Stimulated activated CD8-positive, alpha-beta memory T cell treated with anti-CD3 and anti-CD28 coated beads, Interleukin-4, amount 100 ng/mL, for 4 hours (primary cell): ENCODE data around the gene CADPS.

ENCODE experiments used
- DNase-seq, 2 donors: peaks; one replicate each; pipeline ENCODE4 v3.0.0-alpha.2; 2020; ENCODE audit warnings: low read depth in 2 of 2, low spot score in 1 of 2

Gene CADPS

GRCh38 chr3:62378311-62378789 lies 496.9 kb downstream of the CADPS start:
- DNase-seq, result no peak

- DNase-seq, result no peak
Observed at GRCh38 chr3:62376906-62377877, 498.0 kb downstream of the CADPS start.

GRCh38 chr3:62376454-62376720 lies 498.8 kb downstream of the CADPS start:
- DNase-seq, result no peak

- DNase-seq, result no peak
Observed at GRCh38 chr3:62375655-62376453, 499.4 kb downstream of the CADPS start.

GRCh38 chr3:62374341-62375218 lies 500.6 kb downstream of the CADPS start:
- no peak for DNase-seq

- no peak for DNase-seq
Observed at GRCh38 chr3:62373714-62374333, 501.4 kb downstream of the CADPS start.

GRCh38 chr3:62373215-62373614 lies 502.0 kb downstream of the CADPS start, which contains the start of gene FEZF2:
TSS of gene FEZF2 (minus strand) at chr3:62373550. CDS start at chr3:62372868, 682 bp downstream.
- no peak for DNase-seq

- DNase-seq, result no peak
Observed at GRCh38 chr3:62372621-62373041, 502.6 kb downstream of the CADPS start.

GRCh38 chr3:62371720-62372591 lies 503.3 kb downstream of the CADPS start:
- no peak for DNase-seq

- DNase-seq, result no peak
Observed at GRCh38 chr3:62370858-62371719, 504.1 kb downstream of the CADPS start.

- DNase-seq, result no peak
Observed at GRCh38 chr3:62370112-62370857, 504.9 kb downstream of the CADPS start.

- DNase-seq, result no peak
Observed at GRCh38 chr3:62369476-62369743, 505.8 kb downstream of the CADPS start.

- no peak for DNase-seq
Observed at GRCh38 chr3:62368705-62369475, 506.3 kb downstream of the CADPS start.

- DNase-seq, result no peak
Observed at GRCh38 chr3:62368290-62368704, 506.9 kb downstream of the CADPS start.

- no peak for DNase-seq
Observed at GRCh38 chr3:62367763-62368195, 507.4 kb downstream of the CADPS start.

GRCh38 chr3:62366126-62366484 lies 509.1 kb downstream of the CADPS start:
- DNase-seq, result no peak

GRCh38 chr3:62365391-62366125 lies 509.7 kb downstream of the CADPS start:
- DNase-seq, result no peak
